Neural cell (in vitro differentiated cells): Measurements from ENCODE around the gene SCAF4. TPM values are rescaled to one million over a fixed set of nuclear protein-coding genes. Genes with fewer than 3 reads are reported as not detected.
A peak's percentile ranks its signal among the peaks of the same experiment; 100 is the strongest.
"Not testable (repeated sequence)": the region's sequence is repeated elsewhere in the genome, so short reads cannot be mapped to it uniquely, and the experiment has no call there.

Experiments used
- H2AFZ ChIP-seq: fragments of 200-600, 300-800 bp; sonication (generic), shearing (Covaris generic); 2 replicates; pipeline ENCODE4 v1.6.0; 2014; ENCODE audit warnings: low read depth, mild to moderate bottlenecking, antibody characterized with exemption, low read length, moderate library complexity
- H3F3A ChIP-seq: fragments of 200-600 bp; shearing (Covaris generic); 2 replicates; pipeline ENCODE4 v1.6.1; 2016; ENCODE audit warnings: mild to moderate bottlenecking, moderate library complexity, mixed read lengths, antibody characterized with exemption, low read length; ENCODE audit not compliant: insufficient read depth, poor library complexity, severe bottlenecking
- H3K27ac ChIP-seq: fragments of 200-600, 300-800 bp; sonication (generic), shearing (Covaris generic); 2 replicates; pipeline ENCODE4 v1.5.1; 2014; ENCODE audit warnings: mild to moderate bottlenecking, low read length, moderate library complexity
- H3K27me3 ChIP-seq: fragments of 300-800, 200-600 bp; sonication (generic), shearing (Covaris generic); 2 replicates; pipeline ENCODE4 v1.6.0; 2014; ENCODE audit warnings: mild to moderate bottlenecking, low read depth, low read length, moderate library complexity; ENCODE audit not compliant: insufficient read depth
- H3K36me3 ChIP-seq: fragments of 300-800, 200-600 bp; sonication (generic), shearing (Covaris generic); 2 replicates; pipeline ENCODE4 v1.5.1; 2014; ENCODE audit warnings: mild to moderate bottlenecking, antibody characterized with exemption, low read length, moderate library complexity; ENCODE audit not compliant: insufficient read depth
- H3K4me2 ChIP-seq: fragments of 300-800, 200-600 bp; sonication (generic), shearing (Covaris generic); 2 replicates; pipeline ENCODE4 v1.6.0; 2014; ENCODE audit warnings: mild to moderate bottlenecking, low read length
- H3K4me3 ChIP-seq: fragments of 300-800, 200-600 bp; sonication (generic), shearing (Covaris generic); 2 replicates; pipeline ENCODE4 v1.5.1; 2014; ENCODE audit warnings: mild to moderate bottlenecking, low read length, moderate library complexity
- H3K79me2 ChIP-seq: fragments of 200-600 bp; shearing (Covaris generic); replicated peaks from 2 replicates; pipeline ENCODE4 v1.6.0; 2014; ENCODE audit warnings: mild to moderate bottlenecking, low read length, moderate library complexity; ENCODE audit not compliant: insufficient read depth
- H3K9ac ChIP-seq: fragments of 300-800, 200-600 bp; sonication (generic), shearing (Covaris generic); 2 replicates; pipeline ENCODE4 v1.6.1; 2016; ENCODE audit warnings: mild to moderate bottlenecking, low read length, mixed read lengths
- H3K9me2 ChIP-seq: fragments of 200-600 bp; shearing (Covaris generic); 2 replicates; pipeline ENCODE4 v1.6.1; 2016; ENCODE audit warnings: mild to moderate bottlenecking, low read length, mixed read lengths; ENCODE audit not compliant: insufficient read depth
- H3K9me3 ChIP-seq: fragments of 200-600, 300-800 bp; sonication (generic), shearing (Covaris generic); 2 replicates; pipeline ENCODE4 v1.6.1; 2016; ENCODE audit warnings: mild to moderate bottlenecking, mixed run types, low read length, moderate library complexity, mixed read lengths
- H4K20me1 ChIP-seq: fragments of 200-600 bp; shearing (Covaris generic); 2 replicates; pipeline ENCODE4 v1.6.1; 2016; ENCODE audit warnings: mild to moderate bottlenecking, mixed run types; ENCODE audit not compliant: insufficient read depth
- EP300 ChIP-seq: fragments of 450-650 bp; conservative IDR thresholded peaks from 2 replicates; pipeline ENCODE4 v1.6.1; 2014; ENCODE audit warnings: antibody characterized with exemption, mild to moderate bottlenecking, moderate library complexity; ENCODE audit not compliant: poor library complexity, severe bottlenecking
- EZH2 ChIP-seq: fragments of 200-600, 300-800 bp; shearing (Covaris generic), sonication (generic); IDR thresholded peaks from 2 replicates; pipeline ENCODE4 v1.6.1; 2014; ENCODE audit warnings: antibody characterized with exemption, low read length, borderline replicate concordance, mild to moderate bottlenecking; ENCODE audit not compliant: insufficient read depth, poor library complexity, severe bottlenecking
- MXI1 ChIP-seq: fragments of 450-650 bp; conservative IDR thresholded peaks from 2 replicates; pipeline ENCODE4 v1.6.1; 2014; ENCODE audit warnings: antibody characterized with exemption, mild to moderate bottlenecking; ENCODE audit not compliant: poor library complexity, severe bottlenecking
- POLR2AphosphoS5 ChIP-seq: IDR thresholded peaks from 2 replicates; pipeline ENCODE4 v1.6.1; 2012
- RAD21 ChIP-seq: fragments of 450-650 bp; conservative IDR thresholded peaks from 2 replicates; pipeline ENCODE4 v1.6.1; 2014; ENCODE audit warnings: antibody characterized with exemption, mild to moderate bottlenecking, moderate library complexity
- SMC3 ChIP-seq: fragments of 450-650 bp; conservative IDR thresholded peaks from 2 replicates; pipeline ENCODE4 v1.6.1; 2014; ENCODE audit warnings: antibody characterized with exemption, mild to moderate bottlenecking, moderate library complexity; ENCODE audit not compliant: poor library complexity
- TAF1 ChIP-seq: IDR thresholded peaks from 2 replicates; pipeline ENCODE4 v1.6.1; 2012; ENCODE audit warnings: low read depth
- polyA plus RNA-seq: library from polyadenylated mRNA; depleted of rRNA; stranded (reverse); fragments of >200 nt; gene quantifications from 2 replicates; pipeline ENCODE4 v1.2.3, GENCODE V29; 2014
- TF ChIP-seq, protein P1 (sequence below): IDR thresholded peaks from 2 replicates; pipeline ENCODE4 v1.6.1; 2012; ENCODE audit warnings: borderline replicate concordance
- TF ChIP-seq, protein P2 (sequence below): fragments of 450-650 bp; IDR thresholded peaks from 2 replicates; pipeline ENCODE4 v1.5.1; 2014; ENCODE audit warnings: antibody characterized with exemption, mild to moderate bottlenecking, moderate library complexity; ENCODE audit not compliant: poor library complexity, severe bottlenecking

SCAF4 gene
- polyA plus RNA-seq, 1 donor from 2014 or later, result 5.4 TPM

DNA sequence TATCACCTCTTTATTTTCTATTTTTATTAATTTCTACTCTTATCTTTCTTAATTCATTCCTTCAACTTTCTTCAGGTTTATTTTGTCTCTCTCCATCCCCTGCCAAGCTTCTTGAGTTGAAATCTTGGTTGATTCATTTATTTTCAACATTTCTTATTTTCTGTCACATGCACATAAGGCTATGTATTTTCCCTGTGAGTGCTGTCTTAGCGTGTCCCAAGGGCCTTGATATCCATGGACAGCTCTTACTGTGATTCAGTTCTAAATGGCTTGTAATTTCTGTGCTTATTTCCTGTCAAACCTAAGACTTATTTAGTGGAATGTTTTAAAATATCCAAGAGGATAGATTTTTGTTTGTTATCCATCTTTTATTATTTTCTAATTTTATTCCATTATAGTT is 36.8 kb upstream of the SCAF4 start:
- H3K27me3 ChIP-seq, result no peaks in the 10 kb centered on the region
- H3K36me3 ChIP-seq, result no peaks in the 10 kb centered on the region
- H3K4me3 ChIP-seq, result no peak overlapping the region
- H3K9ac ChIP-seq, result no peak overlapping the region
- no peak overlapping the region for H3K27ac ChIP-seq
- no peaks in the 10 kb centered on the region for H3K9me3 ChIP-seq
- no peaks in the 10 kb centered on the region for H3K9me2 ChIP-seq
- no peaks in the 10 kb centered on the region for H4K20me1 ChIP-seq
- peak overlapping the region; percentile 17 for H3K4me2 ChIP-seq
- peak; percentile 66 for TF ChIP-seq POLR2AphosphoS5
- TF ChIP-seq, protein P1, sequence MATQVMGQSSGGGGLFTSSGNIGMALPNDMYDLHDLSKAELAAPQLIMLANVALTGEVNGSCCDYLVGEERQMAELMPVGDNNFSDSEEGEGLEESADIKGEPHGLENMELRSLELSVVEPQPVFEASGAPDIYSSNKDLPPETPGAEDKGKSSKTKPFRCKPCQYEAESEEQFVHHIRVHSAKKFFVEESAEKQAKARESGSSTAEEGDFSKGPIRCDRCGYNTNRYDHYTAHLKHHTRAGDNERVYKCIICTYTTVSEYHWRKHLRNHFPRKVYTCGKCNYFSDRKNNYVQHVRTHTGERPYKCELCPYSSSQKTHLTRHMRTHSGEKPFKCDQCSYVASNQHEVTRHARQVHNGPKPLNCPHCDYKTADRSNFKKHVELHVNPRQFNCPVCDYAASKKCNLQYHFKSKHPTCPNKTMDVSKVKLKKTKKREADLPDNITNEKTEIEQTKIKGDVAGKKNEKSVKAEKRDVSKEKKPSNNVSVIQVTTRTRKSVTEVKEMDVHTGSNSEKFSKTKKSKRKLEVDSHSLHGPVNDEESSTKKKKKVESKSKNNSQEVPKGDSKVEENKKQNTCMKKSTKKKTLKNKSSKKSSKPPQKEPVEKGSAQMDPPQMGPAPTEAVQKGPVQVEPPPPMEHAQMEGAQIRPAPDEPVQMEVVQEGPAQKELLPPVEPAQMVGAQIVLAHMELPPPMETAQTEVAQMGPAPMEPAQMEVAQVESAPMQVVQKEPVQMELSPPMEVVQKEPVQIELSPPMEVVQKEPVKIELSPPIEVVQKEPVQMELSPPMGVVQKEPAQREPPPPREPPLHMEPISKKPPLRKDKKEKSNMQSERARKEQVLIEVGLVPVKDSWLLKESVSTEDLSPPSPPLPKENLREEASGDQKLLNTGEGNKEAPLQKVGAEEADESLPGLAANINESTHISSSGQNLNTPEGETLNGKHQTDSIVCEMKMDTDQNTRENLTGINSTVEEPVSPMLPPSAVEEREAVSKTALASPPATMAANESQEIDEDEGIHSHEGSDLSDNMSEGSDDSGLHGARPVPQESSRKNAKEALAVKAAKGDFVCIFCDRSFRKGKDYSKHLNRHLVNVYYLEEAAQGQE, result no peak
- TF ChIP-seq EP300, result peak; percentile 67
- H3K79me2 ChIP-seq, result no peaks in the 10 kb centered on the region
- H2AFZ ChIP-seq, result no peak overlapping the region
- H3F3A ChIP-seq, result no peaks in the 10 kb centered on the region

DNA sequence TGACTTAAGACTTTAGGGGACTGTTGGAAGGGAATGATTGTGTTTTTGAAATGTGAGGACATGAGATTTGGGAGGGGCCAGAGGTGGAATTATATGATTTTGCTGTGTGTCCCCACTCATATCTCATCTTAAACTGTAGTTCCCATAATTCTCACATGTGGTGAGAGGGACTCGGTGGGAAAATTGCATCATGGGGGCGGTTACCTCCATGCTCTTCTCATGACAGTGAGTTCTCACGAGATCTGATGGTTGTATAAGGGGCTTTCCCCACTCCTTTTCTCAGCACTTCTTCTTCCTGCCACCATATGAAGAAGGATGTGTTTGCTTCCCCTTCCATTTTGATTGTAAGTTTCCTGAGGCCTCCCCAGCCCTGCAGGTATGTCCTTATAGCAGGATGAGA is 35.0 kb upstream of the SCAF4 start:
- Histone ChIP-seq H3K9me3 (no peaks in the 10 kb centered on the region), H3K79me2 (no peaks in the 10 kb centered on the region), H3K9ac (no peak overlapping the region), H3K27me3 (no peaks in the 10 kb centered on the region), H2AFZ (no peak overlapping the region), H4K20me1 (no peaks in the 10 kb centered on the region), H3K4me2 (no peak overlapping the region), H3F3A (no peaks in the 10 kb centered on the region), H3K27ac (no peak overlapping the region), H3K36me3 (no peaks in the 10 kb centered on the region), H3K9me2 (no peaks in the 10 kb centered on the region), H3K4me3 (no peak overlapping the region)
- TF ChIP-seq EP300 (no peak), SMC3 (no peak), POLR2AphosphoS5 (no peak), EZH2 (no peak), RAD21 (no peak), MXI1 (no peak), TAF1 (no peak)
- TF ChIP-seq, protein P1, result no peak
- TF ChIP-seq, protein P2, sequence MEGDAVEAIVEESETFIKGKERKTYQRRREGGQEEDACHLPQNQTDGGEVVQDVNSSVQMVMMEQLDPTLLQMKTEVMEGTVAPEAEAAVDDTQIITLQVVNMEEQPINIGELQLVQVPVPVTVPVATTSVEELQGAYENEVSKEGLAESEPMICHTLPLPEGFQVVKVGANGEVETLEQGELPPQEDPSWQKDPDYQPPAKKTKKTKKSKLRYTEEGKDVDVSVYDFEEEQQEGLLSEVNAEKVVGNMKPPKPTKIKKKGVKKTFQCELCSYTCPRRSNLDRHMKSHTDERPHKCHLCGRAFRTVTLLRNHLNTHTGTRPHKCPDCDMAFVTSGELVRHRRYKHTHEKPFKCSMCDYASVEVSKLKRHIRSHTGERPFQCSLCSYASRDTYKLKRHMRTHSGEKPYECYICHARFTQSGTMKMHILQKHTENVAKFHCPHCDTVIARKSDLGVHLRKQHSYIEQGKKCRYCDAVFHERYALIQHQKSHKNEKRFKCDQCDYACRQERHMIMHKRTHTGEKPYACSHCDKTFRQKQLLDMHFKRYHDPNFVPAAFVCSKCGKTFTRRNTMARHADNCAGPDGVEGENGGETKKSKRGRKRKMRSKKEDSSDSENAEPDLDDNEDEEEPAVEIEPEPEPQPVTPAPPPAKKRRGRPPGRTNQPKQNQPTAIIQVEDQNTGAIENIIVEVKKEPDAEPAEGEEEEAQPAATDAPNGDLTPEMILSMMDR, result no peak

GRCh38 chr21:31765850-31766249 is 33.9 kb upstream of the SCAF4 start:
- H2AFZ ChIP-seq, result not testable (repeated sequence)

More at GRCh38 chr21:31765850-31766249, 33.9 kb upstream of the SCAF4 start:
- not testable (repeated sequence) for H3K4me3 ChIP-seq, H3K4me2 ChIP-seq, H3K79me2 ChIP-seq, H3K9ac ChIP-seq, H3K9me3 ChIP-seq, H3K27me3 ChIP-seq, H3F3A ChIP-seq, H3K36me3 ChIP-seq, H3K27ac ChIP-seq, H3K9me2 ChIP-seq, H4K20me1 ChIP-seq
